Measurements from ENCODE around the gene ZSCAN30.

ZSCAN30 gene

DNA sequence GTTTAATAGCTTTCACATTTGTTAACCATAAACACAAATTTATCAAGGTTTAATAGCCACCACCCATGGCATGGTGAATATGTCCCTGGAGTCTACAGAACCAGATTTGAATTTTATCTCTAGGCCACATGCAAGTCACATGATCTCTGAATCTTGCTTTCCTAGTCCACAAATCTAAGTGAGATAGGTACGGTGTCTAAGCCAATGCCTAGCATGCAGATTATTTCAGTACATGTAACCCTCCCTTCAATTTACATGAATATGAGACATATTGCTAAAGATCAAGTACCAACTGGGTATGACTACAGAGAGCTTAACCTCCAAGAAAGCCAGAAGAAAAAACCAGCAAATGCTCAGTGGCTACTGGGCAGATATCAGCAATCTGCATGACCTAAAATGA, 44.2 kb upstream of the ZSCAN30 start:
- Histone ChIP-seq H2BK120ac (ENCODE audit: insufficient read depth, low read length, poor library complexity) (no peak overlapping the region), H3K4me2 (ENCODE audit: low read length) (no peak overlapping the region), H2AFZ (ENCODE audit: insufficient read depth, low read length, poor library complexity) (no peak overlapping the region), H3K9me3 (ENCODE audit: insufficient read depth, low read depth, low read length) (no peaks in the 10 kb centered on the region), H4K12ac (ENCODE audit: low read depth, low read length) (no peak overlapping the region), H4K91ac (ENCODE audit: low read depth, low read length) (no peak overlapping the region), H3K4ac (ENCODE audit: low read depth, low read length) (no peak overlapping the region), H2BK5ac (ENCODE audit: low read depth, low read length, poor library complexity) (no peak overlapping the region), H2AK5ac (ENCODE audit: low read length) (no peak overlapping the region), H3K4me1 (ENCODE audit: control insufficient read depth in 1 of 2, insufficient read depth in 2 of 2, low read length in 2 of 2) (peaks cover 2% of the 10 kb centered on the region in 2 experiments), H3K9ac (ENCODE audit: low read length) (no peak overlapping the region), H3K79me1 (ENCODE audit: low read length) (no peaks in the 10 kb centered on the region), H2BK12ac (ENCODE audit: low read length) (no peak overlapping the region), H3K14ac (ENCODE audit: low read length) (no peak overlapping the region), H3K4me3 (ENCODE audit: low read depth, low read length) (no peak overlapping the region), H3K36me3 (ENCODE audit: control insufficient read depth in 1 of 2, insufficient read depth in 2 of 2, low read length in 2 of 2) (peaks cover 2 to 25% of the 10 kb centered on the region in 2 experiments), H3K23ac (ENCODE audit: low read length) (no peak overlapping the region), H3K27ac (ENCODE audit: low read depth, low read length) (no peak overlapping the region), H3K79me2 (ENCODE audit: control insufficient read depth, insufficient read depth, low read length, poor library complexity) (no peaks in the 10 kb centered on the region), H3K18ac (ENCODE audit: low read length) (no peak overlapping the region), H4K8ac (ENCODE audit: low read depth, low read length) (no peak overlapping the region), H3K27me3 (ENCODE audit: insufficient read depth, low read length) (no peaks in the 10 kb centered on the region)
- DNase-seq, result no peak
- no CpG with 5 or more reads among the region's 1 CpG for WGBS (ENCODE audit: extremely low coverage, insufficient coverage, insufficient read length)

DNA sequence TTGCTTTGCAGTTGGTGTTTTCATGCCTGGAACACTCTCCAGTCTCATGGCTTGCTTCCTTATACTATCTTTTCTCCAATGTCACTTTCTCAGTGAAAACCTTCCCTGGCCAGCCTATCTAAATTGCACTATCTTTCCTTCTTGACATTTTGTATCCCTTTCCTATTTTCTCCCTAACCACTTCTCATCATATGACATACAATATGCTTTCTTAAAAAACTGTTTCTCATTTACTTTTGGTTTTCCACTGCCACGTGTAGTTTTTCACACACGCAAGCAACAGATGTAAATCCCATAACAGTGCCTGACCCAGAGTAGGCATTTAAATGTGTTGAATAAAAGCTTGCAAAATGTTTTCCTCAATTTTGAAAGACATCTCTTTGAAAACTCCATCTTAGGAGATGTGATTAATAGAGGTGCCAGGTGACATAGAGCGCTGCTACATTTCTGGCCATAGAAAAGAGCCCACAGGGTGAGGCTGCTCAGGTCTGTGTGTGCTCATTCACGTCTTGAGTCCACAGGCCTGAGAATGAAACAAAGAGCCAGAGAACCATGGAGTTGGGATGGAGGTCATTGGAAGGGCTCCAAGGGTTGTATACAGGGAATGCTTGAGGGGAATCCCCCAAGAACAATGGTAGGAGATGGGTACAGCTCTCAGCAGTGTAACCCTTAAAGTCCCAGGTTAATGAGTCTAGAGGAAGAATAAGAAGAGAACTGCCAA, 41.5 kb upstream of the ZSCAN30 start:
- no peak overlapping the region for H2AFZ ChIP-seq (ENCODE audit: insufficient read depth, low read length, poor library complexity)
- no peak overlapping the region for H3K23ac ChIP-seq (ENCODE audit: low read length)
- no peak overlapping the region for H2BK5ac ChIP-seq (ENCODE audit: low read depth, low read length, poor library complexity)
- no peak overlapping the region for H3K4ac ChIP-seq (ENCODE audit: low read depth, low read length)
- no peak overlapping the region for H3K14ac ChIP-seq (ENCODE audit: low read length)
- no peaks in the 10 kb centered on the region for H3K9me3 ChIP-seq (ENCODE audit: insufficient read depth, low read depth, low read length)
- H2BK12ac ChIP-seq (ENCODE audit: low read length), result no peak overlapping the region
- peak overlapping the region; percentile 62 for H2AK5ac ChIP-seq (ENCODE audit: low read length)
- no peak overlapping the region for H3K4me2 ChIP-seq (ENCODE audit: low read length)
- no CpG with 5 or more reads among the region's 4 CpGs for WGBS (ENCODE audit: extremely low coverage, insufficient coverage, insufficient read length)
- no peak overlapping the region for H3K9ac ChIP-seq (ENCODE audit: low read length)
- H3K79me2 ChIP-seq (ENCODE audit: control insufficient read depth, insufficient read depth, low read length, poor library complexity), result no peaks in the 10 kb centered on the region
- H3K79me1 ChIP-seq (ENCODE audit: low read length), result no peaks in the 10 kb centered on the region
- no peak for DNase-seq
- no peak overlapping the region for H4K91ac ChIP-seq (ENCODE audit: low read depth, low read length)
- H2BK120ac ChIP-seq (ENCODE audit: insufficient read depth, low read length, poor library complexity), result no peak overlapping the region
- peak overlapping the region; percentile 72 for H4K12ac ChIP-seq (ENCODE audit: low read depth, low read length)
- H4K8ac ChIP-seq (ENCODE audit: low read depth, low read length), result no peak overlapping the region
- H3K36me3 ChIP-seq (ENCODE audit: control insufficient read depth in 1 of 2, insufficient read depth in 2 of 2, low read length in 2 of 2), result peaks cover 0 to 12% of the 10 kb centered on the region in 2 experiments
- no peak overlapping the region for H3K18ac ChIP-seq (ENCODE audit: low read length)
- no peak overlapping the region for H3K4me3 ChIP-seq (ENCODE audit: low read depth, low read length)
- H3K4me1 ChIP-seq (ENCODE audit: control insufficient read depth in 1 of 2, insufficient read depth in 2 of 2, low read length in 2 of 2), result peaks cover 2% of the 10 kb centered on the region in 2 experiments
- H3K27ac ChIP-seq (ENCODE audit: low read depth, low read length), result no peak overlapping the region
- H3K27me3 ChIP-seq (ENCODE audit: insufficient read depth, low read length), result no peaks in the 10 kb centered on the region

DNA sequence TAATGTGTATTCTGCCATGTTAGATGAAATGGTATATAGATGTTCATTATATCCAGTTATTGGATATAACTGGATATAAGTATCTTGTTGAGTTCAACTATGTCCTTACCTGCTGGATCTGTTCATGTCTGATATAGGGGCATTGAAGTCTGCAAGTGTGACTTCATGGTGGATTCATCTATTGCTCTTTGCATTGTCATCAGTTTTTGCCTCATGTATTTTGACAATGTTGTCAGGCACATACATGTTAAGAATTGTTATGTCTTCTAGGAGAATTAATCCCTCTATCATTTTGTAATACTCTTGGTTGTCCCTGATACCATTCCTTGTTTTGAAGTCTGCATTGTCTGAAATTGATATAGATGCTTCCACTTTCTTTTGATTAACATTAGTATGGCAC, 38.8 kb upstream of the ZSCAN30 start:
- Histone ChIP-seq H2AFZ (ENCODE audit: insufficient read depth, low read length, poor library complexity) (no peak overlapping the region), H3K27ac (ENCODE audit: low read depth, low read length) (no peak overlapping the region), H3K4me1 (ENCODE audit: control insufficient read depth in 1 of 2, insufficient read depth in 2 of 2, low read length in 2 of 2) (peaks cover 2% of the 10 kb centered on the region in 2 experiments), H3K4ac (ENCODE audit: low read depth, low read length) (no peak overlapping the region), H2AK5ac (ENCODE audit: low read length) (no peak overlapping the region), H3K36me3 (ENCODE audit: control insufficient read depth in 1 of 2, insufficient read depth in 2 of 2, low read length in 2 of 2) (peaks cover 0 to 4% of the 10 kb centered on the region in 2 experiments), H3K27me3 (ENCODE audit: insufficient read depth, low read length) (no peaks in the 10 kb centered on the region), H3K4me3 (ENCODE audit: low read depth, low read length) (no peak overlapping the region), H3K14ac (ENCODE audit: low read length) (no peak overlapping the region), H3K18ac (ENCODE audit: low read length) (no peak overlapping the region), H3K4me2 (ENCODE audit: low read length) (no peak overlapping the region), H3K9me3 (ENCODE audit: insufficient read depth, low read depth, low read length) (no peaks in the 10 kb centered on the region), H4K8ac (ENCODE audit: low read depth, low read length) (no peak overlapping the region), H2BK5ac (ENCODE audit: low read depth, low read length, poor library complexity) (no peak overlapping the region), H2BK120ac (ENCODE audit: insufficient read depth, low read length, poor library complexity) (no peak overlapping the region), H3K79me1 (ENCODE audit: low read length) (no peaks in the 10 kb centered on the region), H3K9ac (ENCODE audit: low read length) (no peak overlapping the region), H3K79me2 (ENCODE audit: control insufficient read depth, insufficient read depth, low read length, poor library complexity) (no peaks in the 10 kb centered on the region), H4K91ac (ENCODE audit: low read depth, low read length) (no peak overlapping the region), H2BK12ac (ENCODE audit: low read length) (no peak overlapping the region), H4K12ac (ENCODE audit: low read depth, low read length) (no peak overlapping the region), H3K23ac (ENCODE audit: low read length) (no peak overlapping the region)
- no peak for DNase-seq

DNA sequence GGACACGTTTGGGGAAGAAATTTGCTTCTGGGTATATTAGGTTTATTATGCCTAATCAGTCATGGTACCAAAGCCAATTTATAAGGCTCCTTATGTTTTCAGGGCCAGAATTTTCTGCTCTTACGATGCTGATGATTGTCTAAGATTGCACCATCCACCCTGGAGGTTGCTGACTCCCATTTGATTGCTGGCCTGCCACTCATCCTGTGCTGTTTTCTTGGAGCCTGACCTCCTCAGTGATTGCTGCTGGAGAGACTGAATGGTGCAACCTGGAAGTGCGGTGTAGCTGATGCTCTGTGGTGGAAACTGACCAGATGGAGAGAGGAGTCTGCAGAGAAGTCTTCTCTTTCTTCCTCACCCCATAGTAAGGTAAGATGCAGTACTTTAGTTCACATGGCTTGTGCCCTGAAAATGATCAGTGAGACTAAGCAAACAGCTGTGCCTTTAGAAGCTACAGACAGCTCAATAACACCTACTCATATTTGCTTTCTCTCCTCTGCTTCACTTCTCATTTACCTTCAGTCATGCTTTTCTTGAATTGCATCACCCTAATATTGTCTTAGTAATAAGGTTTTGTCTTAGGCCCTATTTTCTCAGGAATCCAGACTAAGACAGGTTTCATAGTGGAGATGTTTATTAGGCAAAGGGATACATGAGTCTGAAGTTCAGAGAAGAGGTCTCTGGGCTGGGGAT, 36.8 kb upstream of the ZSCAN30 start:
- peak in 1 of 2 donors; percentile 9 for DNase-seq
- Histone ChIP-seq H4K8ac (ENCODE audit: low read depth, low read length) (no peak overlapping the region), H3K4ac (ENCODE audit: low read depth, low read length) (no peak overlapping the region), H3K9me3 (ENCODE audit: insufficient read depth, low read depth, low read length) (no peaks in the 10 kb centered on the region), H3K4me3 (ENCODE audit: low read depth, low read length) (no peak overlapping the region), H3K4me1 (ENCODE audit: control insufficient read depth in 1 of 2, insufficient read depth in 2 of 2, low read length in 2 of 2) (peaks cover 2% of the 10 kb centered on the region in 2 experiments), H2BK12ac (ENCODE audit: low read length) (no peak overlapping the region), H3K9ac (ENCODE audit: low read length) (no peak overlapping the region), H3K36me3 (ENCODE audit: control insufficient read depth in 1 of 2, insufficient read depth in 2 of 2, low read length in 2 of 2) (peaks cover 0 to 4% of the 10 kb centered on the region in 2 experiments), H3K4me2 (ENCODE audit: low read length) (no peak overlapping the region), H3K79me2 (ENCODE audit: control insufficient read depth, insufficient read depth, low read length, poor library complexity) (no peaks in the 10 kb centered on the region), H3K79me1 (ENCODE audit: low read length) (no peaks in the 10 kb centered on the region), H4K12ac (ENCODE audit: low read depth, low read length) (no peak overlapping the region), H3K23ac (ENCODE audit: low read length) (no peak overlapping the region), H3K27me3 (ENCODE audit: insufficient read depth, low read length) (no peaks in the 10 kb centered on the region), H3K18ac (ENCODE audit: low read length) (no peak overlapping the region), H4K91ac (ENCODE audit: low read depth, low read length) (no peak overlapping the region), H2BK120ac (ENCODE audit: insufficient read depth, low read length, poor library complexity) (no peak overlapping the region), H2AK5ac (ENCODE audit: low read length) (no peak overlapping the region), H3K27ac (ENCODE audit: low read depth, low read length) (no peak overlapping the region), H2BK5ac (ENCODE audit: low read depth, low read length, poor library complexity) (no peak overlapping the region), H2AFZ (ENCODE audit: insufficient read depth, low read length, poor library complexity) (no peak overlapping the region), H3K14ac (ENCODE audit: low read length) (no peak overlapping the region)
- WGBS (ENCODE audit: extremely low coverage, insufficient coverage, insufficient read length), result no CpG with 5 or more reads among the region's 3 CpGs

Data from trophoblast cell (in vitro differentiated cells and primary cell).